ENCODE results near the gene DRD3.

DRD3 gene

DNA sequence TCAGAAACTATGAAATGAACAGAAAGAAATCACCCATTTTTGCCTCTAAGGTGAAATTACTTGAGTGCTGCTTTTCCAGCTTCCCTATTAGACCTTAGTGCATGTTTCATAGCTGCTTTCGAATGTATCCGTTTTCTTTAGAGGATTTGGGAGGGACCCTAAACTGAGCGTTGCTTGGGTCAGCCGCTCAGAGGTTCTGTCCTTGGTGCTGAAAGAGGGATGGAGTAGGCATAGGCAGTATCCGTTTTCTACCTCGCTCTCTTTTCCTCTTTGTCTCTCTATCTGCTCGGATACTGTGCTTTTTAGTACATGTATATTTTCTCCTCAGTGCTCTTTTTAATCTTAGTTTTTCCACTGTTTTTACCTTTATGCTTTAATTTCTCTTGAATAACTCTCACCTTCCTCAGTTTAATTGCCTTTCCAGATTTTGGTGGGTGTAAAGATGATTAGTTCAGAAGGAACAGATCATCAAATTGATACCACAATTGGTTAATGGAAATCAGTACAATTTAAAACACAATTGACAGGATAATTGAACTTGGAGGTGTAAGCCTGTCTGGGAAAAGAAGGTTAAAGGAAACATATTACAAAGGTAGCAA lies at the start of gene DRD3:
Gene DRD3 (minus strand): TSS at position 283 of the 599 bp plus-strand sequence. CDS start 7,060 bp downstream, outside the sequence.
- peak; percentile 35 for DNase-seq
- in situ Hi-C loops (cut with MboI; ENCODE audit: low pct_unique_long_range_greater_than_20kb, low sequenced_read_pairs) = no loop called here

DNA sequence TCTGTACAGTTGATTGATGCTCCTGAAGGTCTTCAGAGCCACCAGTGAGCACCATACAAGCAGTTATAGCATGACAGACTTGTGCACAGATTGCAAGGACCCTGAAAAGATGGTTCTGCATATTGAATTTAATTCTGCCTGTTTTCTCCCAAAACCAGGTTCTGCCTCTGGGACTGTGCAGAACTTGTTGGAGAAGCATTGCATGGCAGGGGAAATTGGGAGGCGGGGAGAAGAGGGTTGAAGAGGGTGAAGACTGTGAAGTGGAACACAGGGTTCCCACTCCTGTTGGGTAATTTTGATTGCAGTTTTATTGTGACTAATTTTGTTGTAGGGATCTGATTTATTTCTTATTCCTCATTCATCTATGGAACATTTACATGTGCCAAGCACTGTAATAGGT lies 48.2 kb upstream of the DRD3 start:
- DNase-seq = no peak
- in situ Hi-C loops (cut with MboI; ENCODE audit: low pct_unique_long_range_greater_than_20kb, low sequenced_read_pairs) = no loop called here

DNA sequence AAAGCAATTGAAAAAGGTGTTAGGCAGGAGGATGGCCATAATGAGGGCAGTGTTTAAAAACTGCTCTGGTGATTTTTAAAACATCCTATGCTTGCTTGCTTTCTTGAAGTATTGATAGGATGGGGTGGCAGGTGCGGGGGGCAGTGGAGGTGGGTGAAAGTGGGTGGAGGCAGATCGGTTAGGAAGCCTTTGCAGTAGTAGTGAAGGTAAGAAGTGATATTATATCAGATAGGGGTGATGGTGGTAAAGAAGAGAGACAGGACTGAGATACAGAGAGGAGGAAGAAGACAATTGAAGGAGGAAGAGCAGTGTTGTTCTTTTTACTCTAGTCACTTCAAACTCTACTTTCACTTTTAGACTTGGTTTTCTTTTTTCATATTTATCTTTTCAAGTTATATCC lies 47.5 kb upstream of the DRD3 start:
- in situ Hi-C loops (cut with MboI; ENCODE audit: low pct_unique_long_range_greater_than_20kb, low sequenced_read_pairs) = no loop called here
- no peak for DNase-seq

DNA sequence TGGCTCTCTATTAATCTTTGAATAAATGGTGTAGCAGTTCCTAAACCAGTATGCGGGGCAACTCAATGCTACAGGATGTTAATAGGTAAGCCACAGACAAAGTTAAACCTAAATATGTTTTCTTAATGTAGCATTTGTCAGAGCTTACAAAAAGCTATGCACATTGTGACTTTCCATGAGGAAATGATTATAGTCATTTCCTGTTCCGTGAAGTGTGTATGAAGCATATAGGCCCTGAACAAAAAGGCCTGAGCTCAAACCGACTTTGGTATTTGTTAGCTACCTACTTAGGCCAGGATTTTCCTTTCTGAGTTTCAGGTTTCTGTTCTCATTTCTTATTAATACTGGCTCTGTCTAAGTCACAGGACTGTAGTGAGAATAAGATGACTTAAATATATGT lies 44.3 kb upstream of the DRD3 start:
- no peak for DNase-seq
- in situ Hi-C loops (cut with MboI; ENCODE audit: low pct_unique_long_range_greater_than_20kb, low sequenced_read_pairs) = no loop called here

DNA sequence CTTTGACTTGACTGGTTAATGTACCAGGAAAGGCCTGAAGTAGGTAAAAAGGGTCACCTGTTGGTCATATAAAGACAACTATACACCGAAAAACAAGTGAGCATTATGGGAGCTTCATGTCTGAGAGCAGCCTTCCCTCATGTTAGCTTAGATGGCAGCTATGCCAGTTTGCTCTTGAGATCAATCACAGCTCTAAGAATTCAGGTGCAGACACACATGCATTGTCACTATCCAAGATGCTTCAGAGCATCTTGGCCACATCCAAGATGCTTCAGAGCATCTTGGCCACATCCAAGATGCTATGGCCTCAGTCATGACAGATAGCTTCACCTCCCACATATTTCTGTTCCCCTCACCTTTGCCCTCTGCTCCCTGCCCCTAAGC lies 43.0 kb upstream of the DRD3 start:
- in situ Hi-C loops (cut with MboI; ENCODE audit: low pct_unique_long_range_greater_than_20kb, low sequenced_read_pairs) = no loop called here
- DNase-seq = no peak

DNA sequence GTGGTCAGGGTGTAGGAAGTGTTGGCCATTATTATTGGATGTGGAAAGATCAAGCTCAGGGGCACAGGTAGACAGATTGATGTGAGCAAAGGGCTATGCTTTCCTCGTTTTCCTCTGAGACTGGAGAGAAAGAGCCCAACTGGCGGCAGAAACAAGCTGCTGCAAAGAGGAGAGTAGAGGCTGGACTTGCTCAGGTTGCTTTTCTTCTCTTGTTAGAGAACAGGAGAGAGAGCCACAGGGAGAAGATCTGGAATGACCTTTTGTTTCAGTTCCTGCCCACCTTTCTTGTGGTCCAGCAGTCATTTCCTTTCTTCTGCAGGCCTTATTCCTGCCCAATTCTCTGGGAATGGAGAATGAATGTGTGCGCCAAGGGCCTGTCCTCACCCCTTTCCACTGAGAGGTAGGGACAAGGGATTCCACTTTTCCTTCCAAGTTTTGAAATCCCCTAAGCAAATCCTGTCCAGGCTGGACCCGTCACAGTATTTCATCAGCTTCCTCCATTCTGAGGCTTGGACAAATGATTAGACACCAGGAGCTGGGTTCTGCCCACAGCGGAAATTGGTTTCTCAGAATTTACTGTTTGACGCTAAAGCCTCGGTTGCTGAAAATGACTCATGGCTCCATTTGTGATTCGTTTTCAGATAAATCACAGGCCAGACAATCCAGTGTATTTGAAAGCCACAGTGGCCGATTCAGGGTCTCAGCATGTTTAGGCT lies 42.5 kb upstream of the DRD3 start:
- in situ Hi-C loops (cut with MboI; ENCODE audit: low pct_unique_long_range_greater_than_20kb, low sequenced_read_pairs) = no loop called here
- peak; percentile 58 for DNase-seq

DNA sequence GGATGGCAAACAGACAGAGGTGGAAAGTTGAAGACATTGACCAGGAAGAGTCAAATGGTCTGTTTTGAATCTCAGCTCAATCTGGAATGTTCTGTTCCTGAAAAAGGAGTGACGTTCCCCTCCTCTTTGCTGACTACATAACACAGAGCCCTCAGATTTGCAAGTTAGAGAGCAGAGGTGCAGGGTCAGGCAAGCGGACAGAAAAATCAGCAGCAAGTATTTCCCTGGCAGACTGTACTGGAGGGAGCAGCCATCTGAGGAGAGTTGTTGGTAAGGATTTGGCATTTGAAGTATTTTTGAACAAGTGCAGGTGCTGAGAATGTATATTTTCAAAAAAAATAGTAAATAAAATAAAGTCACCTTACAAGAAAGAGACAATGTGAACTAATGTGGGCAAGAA lies 40.9 kb upstream of the DRD3 start:
- DNase-seq = no peak
- in situ Hi-C loops (cut with MboI; ENCODE audit: low pct_unique_long_range_greater_than_20kb, low sequenced_read_pairs) = no loop called here

DNA sequence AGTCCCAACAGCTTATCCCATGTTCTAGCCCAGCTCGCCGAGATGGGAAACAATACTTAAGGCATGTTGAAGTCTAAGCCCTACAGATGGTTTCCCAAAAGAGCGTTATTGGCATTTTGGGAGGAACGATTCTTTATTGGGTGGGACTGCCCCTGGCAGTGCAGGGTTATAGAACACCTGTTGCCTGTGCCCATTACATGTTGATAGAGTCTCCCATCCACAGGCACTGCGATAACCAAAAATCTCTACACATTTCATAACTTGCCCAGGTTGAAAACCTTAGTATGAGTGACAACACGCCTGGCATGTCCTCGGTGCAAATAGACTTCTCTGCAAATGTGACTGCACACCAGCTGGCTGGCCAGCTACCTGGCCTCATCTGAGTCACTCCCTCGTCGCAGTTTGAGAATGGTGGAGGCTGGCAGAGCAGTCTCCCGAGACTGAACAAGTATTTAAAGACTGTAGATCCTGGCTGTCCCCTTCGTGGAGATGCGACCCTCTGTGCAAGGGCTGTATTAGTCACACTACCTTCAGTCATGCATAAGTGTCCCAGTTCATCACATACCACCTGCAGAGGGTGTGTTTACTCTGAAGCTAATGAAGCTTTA lies 39.8 kb upstream of the DRD3 start:
- in situ Hi-C loops (cut with MboI; ENCODE audit: low pct_unique_long_range_greater_than_20kb, low sequenced_read_pairs) = no loop called here
- DNase-seq = no peak

DNA sequence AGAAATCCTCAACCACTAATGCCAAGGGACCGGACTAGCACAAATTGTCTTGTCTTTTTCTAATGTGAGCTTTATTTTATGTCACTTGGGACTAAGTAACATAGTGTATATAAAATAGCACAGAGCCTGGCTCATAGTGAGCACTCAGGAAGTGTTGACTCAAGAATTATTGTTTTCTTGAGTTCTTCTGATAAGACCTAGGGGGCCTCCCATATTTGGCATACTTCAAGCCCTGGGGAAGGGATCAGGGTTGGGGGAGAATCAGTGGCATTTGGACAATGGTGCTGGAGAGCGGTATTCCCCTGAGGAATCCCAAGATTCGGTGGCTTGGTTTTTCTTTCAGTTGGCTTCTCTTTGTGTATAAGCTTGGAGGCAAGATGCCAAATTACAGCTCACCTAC lies 39.2 kb upstream of the DRD3 start:
- DNase-seq = no peak
- in situ Hi-C loops (cut with MboI; ENCODE audit: low pct_unique_long_range_greater_than_20kb, low sequenced_read_pairs) = no loop called here

DNA sequence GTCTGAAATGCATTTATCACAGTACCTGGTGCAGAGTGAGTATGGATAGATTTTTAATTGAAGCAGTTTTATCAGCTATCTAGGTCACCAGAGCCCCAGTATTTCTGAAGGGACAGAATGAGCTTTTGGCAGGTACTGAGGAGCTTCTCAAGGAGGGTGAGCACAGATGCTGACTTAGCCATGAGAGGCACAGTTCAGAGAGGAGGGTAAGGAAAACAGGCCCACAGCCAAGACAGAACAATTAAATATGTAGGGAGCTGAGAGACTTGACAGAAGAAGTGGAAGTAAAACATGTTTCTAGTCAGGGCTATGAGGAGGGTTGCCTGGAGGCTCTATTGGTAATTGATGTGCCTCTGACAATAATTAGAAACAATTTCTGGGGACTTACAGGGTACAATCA lies 38.4 kb upstream of the DRD3 start:
- in situ Hi-C loops (cut with MboI; ENCODE audit: low pct_unique_long_range_greater_than_20kb, low sequenced_read_pairs) = no loop called here
- no peak for DNase-seq

DNA sequence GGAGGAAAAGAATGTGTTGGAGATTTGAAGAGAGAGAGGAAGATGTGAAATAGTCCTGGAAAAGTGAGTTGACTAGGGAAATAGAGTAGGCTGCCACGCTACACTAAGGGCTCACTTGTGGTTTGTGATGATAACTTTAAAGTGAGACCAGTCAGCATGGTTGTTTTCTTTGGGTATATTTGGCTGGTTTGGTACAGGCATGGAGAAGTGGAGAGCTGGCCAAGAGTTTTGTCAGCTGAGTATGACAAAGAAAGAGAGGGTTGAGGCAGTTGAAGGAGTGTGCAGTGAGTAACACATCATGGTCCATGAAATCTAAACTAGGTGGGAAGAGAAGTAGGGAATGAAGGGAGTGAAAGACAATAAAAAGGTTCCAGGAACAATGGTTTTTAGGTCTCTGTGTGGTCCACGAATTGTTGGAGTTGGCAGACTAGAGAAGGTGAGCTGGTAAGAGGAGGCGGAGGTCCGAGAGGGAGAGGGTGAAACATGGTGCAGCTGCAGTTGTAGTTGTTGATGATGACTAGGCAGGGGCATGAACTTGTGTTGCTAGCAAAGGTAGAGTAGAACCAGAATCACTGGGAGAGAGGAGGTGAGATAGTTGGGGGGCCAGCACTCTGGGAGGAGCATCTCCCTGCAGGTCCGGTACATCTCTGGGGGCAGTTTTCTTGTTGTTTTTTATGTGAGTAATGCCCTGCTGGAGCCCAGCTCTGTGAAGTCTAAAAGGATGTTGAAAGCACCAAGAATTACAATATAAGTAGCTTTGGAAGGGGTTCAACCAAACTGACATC lies 37.5 kb upstream of the DRD3 start:
- in situ Hi-C loops (cut with MboI; ENCODE audit: low pct_unique_long_range_greater_than_20kb, low sequenced_read_pairs) = no loop called here
- no peak for DNase-seq

DNA sequence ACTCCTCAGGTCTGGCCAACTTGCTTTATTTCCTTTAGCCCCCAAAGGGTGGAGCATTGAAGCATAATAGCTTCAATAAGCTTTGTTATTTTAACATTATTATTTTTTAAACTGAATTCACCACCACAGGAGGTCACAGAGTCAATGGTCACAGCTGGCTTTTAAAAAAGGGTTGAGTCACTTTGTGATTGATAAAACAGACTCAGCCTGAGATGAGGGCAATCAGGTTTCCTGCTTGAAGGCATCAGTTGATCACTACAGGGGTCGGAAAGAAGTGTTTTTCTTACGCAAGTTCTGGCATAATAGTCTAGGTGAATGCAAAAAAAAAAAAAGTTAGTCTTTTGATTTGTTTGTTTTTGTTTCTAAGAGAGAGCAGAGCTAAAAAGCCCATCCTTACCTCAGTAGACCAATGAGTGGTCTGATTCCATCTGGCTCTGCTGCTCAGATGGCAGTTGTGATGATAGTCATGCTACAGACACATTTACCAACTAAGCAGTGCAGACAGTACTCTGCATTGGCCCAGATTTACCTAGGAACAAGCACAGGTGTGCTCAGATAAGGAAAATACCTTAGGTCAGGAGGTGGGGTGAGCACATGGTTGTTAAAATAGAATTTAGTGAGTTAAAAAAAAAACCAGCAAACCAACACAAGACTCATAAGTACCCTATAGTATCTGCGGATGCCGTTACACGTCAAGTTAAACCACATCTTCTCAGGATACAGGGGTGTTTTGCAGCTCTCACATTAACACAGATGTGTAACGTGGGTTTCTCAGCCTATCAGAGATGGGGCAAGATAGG lies 35.9 kb upstream of the DRD3 start:
- no peak for DNase-seq
- in situ Hi-C loops (cut with MboI; ENCODE audit: low pct_unique_long_range_greater_than_20kb, low sequenced_read_pairs) = no loop called here

DNA sequence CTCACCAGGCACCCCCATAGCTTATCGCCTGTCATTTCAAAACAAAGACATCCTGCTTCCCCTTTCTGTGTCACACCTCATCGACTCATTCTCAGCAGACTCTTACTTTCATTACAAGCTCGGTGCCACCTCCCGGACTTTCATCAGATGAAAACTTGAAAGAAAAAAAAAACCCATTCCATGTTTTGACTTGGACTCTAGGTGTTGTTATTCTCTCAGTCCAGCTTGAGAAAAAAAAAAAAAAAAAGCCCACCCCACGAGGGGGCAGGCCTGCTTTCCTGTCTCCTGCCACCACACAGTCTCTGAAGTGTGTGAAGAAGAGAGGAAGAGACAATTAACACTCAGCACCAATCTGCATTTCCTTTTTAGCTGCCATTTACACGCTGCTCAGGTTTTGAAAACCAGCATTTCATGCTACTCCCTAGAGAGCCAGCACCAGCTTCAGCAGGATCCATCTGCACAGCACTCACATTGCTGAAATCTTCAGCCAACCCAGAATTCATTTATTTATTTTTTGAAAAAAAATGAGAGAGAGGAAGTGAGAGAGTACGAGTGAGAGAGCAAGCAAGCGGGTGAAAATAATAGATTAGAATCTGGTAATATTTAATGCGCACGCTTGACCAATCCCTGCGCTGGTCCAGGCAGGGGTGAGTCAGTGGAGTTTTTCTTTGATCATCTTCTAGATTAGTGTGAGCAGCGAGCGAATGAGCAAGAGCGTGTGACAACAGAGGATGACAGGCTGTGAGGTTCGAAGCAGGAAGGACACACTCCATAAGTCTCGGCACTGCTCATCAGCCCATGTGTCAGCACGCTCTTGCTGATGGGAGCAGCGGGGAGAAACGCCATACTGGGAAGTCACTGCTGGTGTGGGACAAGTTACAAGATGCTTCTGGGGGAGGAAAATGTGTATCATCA lies 35.0 kb upstream of the DRD3 start:
- peak; percentile 79 for DNase-seq
- in situ Hi-C loops (cut with MboI; ENCODE audit: low pct_unique_long_range_greater_than_20kb, low sequenced_read_pairs) = no loop called here

DNA sequence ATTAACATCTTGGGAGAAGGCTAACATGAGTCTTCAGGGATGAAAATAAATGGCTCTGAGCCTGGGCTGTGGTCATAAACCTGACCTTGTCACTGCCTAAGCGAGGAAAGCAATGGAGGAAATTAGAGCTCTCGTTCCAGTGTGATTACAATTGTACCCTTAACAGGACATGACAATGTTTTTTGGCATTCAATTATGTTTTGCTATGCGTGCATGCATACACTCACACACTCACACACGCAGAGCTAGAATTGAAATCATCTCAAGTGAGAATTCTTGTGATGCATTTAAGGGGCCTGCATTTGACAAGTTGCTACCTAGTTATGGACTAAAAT lies 34.4 kb upstream of the DRD3 start:
- in situ Hi-C loops (cut with MboI; ENCODE audit: low pct_unique_long_range_greater_than_20kb, low sequenced_read_pairs) = no loop called here
- no peak for DNase-seq

DNA sequence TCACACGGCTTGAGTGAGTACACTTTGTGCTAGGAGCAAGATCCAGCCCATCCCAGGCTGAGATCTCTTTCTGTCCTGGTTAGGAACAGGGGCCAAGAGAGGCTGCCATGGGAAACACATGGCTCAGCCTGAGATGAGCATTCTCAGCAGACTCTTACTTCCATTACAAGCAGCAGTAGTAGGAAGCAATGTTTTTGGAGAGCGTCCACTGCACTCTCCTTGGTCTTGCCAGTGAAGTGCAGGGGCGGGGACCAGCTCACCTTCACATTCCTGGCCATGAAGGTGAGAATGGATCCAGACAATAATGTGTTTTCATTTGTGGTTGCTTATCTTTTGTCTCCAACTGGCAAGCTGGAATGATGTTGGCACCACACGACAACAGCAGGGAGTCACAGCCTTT lies 33.8 kb upstream of the DRD3 start:
- DNase-seq = no peak
- in situ Hi-C loops (cut with MboI; ENCODE audit: low pct_unique_long_range_greater_than_20kb, low sequenced_read_pairs) = no loop called here

DNA sequence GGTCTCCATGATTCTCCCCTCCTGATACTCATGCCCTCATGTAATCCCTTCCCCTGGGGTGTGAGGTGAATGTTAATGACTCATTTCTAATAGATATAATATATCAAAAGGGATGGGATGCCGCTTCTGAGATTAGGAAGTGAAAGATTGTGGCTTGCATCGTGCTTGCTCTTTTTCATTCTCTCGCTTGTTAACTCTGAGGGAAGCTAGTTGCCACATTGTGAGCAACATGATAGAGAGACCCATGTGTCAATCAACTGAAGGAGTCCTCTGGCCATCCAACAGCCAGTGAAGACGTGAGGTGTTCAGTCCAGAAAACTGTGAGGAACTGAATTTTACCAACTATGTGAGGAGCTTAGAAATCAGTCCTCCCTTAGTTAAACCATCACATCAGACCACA lies 28.9 kb upstream of the DRD3 start:
- in situ Hi-C loops (cut with MboI; ENCODE audit: low pct_unique_long_range_greater_than_20kb, low sequenced_read_pairs) = no loop called here
- no peak for DNase-seq

DNA sequence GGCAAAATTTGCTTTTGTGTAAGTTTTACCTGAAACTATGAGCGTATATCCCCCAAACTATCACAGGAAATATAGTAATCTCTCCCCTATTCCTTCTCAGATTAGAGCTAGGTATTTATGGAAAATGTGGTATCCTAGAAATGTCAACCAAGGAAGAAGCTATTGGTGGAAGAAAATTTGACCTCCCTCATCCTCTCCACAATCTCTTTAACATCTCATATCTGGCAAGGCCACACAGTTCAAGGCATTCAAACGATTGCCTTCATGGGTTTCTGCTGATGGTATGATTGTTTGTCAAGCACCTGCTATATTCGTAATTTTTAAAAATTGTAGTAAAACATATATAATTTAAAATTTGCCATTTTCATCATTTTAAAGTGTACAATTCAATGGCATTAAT lies 27.5 kb upstream of the DRD3 start:
- DNase-seq = no peak
- in situ Hi-C loops (cut with MboI; ENCODE audit: low pct_unique_long_range_greater_than_20kb, low sequenced_read_pairs) = no loop called here

DNA sequence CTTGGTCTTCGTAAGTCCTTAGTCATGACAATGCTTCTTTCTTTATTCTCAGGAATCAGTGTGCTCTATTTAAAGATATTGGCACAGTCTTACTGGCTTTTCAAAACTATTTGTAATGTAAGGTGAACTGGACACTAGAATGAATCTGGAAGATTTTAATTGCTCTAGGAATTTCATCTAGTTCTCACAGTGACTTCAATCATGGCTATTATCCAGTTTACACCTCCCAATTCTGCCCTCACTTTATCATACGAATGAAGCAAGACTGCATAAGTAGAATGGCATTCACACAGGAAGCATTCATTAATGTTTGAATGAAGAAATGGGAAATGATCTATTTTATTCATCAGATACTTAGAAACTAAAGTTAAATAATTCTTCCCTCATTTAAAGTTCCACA lies 26.7 kb upstream of the DRD3 start:
- DNase-seq = no peak
- in situ Hi-C loops (cut with MboI; ENCODE audit: low pct_unique_long_range_greater_than_20kb, low sequenced_read_pairs) = no loop called here

DNA sequence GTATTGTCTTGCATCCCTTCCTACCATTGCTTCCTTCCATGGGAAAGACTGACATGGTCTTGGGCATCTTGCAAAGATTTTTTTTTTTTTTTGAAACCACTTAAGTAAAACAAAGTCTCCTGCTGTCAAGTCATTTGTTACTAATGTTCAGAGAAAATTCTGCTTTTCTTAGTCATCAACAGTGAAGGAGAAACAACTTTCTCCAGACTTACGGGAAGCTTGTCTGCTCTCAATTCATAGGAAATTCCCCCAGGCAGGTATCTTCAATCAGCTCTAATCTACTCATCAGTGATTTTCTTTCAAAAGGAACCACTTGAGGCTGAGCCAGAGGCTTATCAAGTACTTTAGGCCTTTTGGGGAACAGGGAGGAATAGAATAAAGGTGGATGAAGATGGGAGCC lies 15.9 kb upstream of the DRD3 start:
- DNase-seq = no peak
- in situ Hi-C loops (cut with MboI; ENCODE audit: low pct_unique_long_range_greater_than_20kb, low sequenced_read_pairs) = no loop called here
